Activated T-helper 1 cell treated with Interleukin-2 at 50 U/mL for 16 hours (primary cell): Measurements from ENCODE around the gene SPG7.
"Not testable (repeated sequence)": the region's sequence is repeated elsewhere in the genome, so short reads cannot be mapped to it uniquely, and the experiment has no call there.

ENCODE experiments used
- DNase-seq: peaks from one replicate; pipeline ENCODE4 v3.0.0-alpha.2; 2020; ENCODE audit warnings: low read depth

Gene SPG7

GRCh38 chr16:89564476-89565255, 56.5 kb downstream of the SPG7 start:
- no peak for DNase-seq

DNA sequence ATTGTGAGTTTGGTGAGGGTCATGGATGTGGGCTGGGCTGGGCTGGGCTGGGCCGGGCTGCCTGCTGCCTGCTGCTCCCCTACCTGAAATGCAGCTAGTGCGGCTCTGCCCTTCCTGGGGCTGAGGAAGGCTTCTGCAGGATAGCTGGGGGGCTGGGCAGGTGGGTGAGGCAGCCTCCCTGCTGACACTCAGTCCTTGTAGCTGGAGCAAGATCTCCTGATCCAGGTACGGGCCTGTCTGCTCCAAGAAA, 57.0 kb downstream of the SPG7 start:
- DNase-seq, result no peak

- DNase-seq, result peak; percentile 23
These were observed 57.5 kb downstream of the SPG7 start for GRCh38 chr16:89565506-89566372.

- no peak for DNase-seq
These were observed 59.7 kb downstream of the SPG7 start for GRCh38 chr16:89567656-89568594.

GRCh38 chr16:89569506-89570341, 61.5 kb downstream of the SPG7 start:
- DNase-seq, result no peak

DNA sequence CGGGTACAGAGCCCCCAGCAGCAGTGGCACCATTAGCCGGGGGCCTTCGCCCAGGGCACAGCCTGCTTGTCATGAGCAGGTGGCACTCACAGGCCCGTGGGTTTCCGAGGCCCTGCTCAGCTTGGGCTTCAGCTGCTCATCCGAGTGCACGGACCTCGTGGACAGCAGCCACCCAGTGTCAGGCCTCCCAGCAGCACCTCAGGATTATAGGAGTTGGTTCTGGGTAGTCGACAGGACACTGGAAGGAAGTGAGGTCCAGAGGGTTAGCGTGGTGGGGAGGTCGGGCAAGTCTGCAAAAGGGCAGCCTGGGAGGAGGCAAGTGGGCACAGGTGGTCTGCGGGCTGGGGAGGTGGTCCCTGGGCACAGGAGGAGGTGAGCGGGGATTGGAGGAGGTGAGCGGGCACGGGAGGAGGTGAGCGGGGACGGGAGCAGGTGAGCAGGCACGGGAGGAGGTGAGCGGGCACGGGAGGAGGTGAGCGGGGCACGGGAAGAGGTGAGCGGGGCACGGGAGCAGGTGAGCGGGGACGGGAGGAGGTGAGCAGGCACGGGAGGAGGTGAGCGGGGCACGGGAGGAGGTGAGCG, 62.2 kb downstream of the SPG7 start:
- DNase-seq, result no peak

- DNase-seq, result not testable (repeated sequence)
These were observed 62.9 kb downstream of the SPG7 start for GRCh38 chr16:89570983-89571598.

DNA sequence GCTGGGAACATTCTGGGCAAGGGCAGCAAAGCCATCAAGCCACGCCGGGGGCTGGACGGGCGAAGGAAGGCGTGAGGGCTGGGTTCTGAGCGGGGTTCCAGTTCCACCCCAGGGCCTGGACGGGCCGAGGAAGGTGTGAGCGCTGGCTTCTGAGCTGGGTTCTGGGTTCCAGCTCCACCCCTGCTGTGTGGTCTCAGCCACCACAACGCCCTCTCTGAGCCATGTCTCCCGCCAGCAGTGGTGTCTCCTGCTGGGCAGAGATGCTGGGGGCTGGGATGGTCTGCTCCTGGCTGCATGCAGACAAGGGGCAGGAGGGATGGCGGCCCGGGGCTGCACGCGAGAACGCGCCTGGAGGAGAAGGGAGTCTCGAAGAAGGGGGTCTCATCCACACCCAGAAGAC, 63.4 kb downstream of the SPG7 start:
- no peak for DNase-seq

GRCh38 chr16:89572073-89572484, 63.9 kb downstream of the SPG7 start:
- DNase-seq, result no peak

DNA sequence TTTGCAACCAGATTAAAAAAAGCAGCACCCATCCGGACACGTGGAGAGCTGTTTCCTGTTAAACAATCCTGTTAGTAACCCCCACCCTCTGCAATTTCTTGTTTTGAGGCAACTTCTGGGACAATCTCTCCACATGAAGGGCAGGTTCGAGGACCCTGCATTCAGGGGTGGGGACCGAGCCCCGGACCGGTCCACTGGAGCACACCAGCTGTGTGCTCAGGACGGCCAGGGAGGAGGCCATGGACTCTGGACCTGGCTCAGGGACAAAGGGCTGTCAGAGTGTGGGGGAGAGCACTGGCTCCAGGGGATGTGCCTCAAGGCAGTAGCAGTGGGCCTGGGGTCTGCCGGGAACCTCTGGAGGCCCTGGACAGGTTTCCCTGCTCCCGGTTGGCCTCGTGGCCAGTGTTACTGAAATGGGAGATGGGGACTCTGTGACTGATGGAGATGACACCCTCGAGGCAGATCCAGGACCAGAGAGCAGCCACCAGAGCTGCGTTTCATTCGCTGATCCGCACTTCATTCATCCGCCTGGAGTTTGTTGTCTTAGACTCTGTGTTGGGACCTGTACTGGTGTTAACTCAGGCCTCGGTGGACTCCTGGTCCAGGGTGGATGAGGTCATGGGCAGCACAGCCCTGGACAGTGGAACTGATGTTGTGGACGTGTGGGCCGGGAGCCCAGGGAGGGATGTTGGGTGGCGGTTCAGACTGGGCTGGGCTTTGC, 64.4 kb downstream of the SPG7 start:
- DNase-seq, result no peak

DNA sequence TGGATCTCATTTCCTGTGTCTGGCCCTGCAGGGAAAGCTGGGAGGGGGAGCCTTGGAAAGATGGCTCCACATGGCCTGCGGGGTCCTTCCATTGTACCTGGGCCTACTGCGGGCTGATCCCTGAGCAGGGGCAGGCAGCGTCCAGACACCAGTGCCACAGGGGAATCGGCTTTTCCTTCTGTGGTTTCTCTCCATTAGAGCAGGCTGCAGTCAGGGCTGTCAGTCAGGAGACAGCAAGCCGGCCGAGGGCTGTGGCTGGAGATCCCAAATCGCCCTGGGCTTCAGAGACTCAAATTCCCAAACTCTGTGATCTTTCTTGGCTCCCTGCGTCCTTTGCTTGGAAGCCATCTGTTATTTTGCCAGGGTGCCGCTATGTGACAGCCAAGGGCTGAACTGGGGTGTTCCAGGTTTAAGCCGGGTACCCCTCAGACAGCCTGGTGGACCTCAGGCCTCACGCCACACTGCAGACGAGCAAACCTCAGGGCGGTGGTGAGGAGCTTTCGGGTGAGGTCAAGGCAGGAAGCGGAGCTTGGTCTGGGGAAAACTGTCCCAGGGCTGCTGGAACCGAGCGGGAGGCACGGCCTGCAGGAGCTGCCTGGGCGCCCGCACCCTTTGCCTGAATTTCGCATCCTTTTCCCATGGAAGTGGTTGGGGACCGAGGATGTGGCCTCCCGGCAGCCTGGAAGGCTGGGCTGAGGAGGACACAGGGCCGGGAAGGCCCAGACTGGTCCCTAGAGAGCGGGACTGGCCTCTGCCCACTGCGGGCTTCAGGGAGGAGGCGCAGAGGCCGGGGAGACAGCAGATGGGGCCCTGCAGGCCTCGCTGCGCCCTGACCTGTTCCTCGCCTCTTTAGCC, 65.8 kb downstream of the SPG7 start:
- DNase-seq, result no peak

- DNase-seq, result peak; percentile 32
These were observed 66.6 kb downstream of the SPG7 start for GRCh38 chr16:89574681-89575246.

DNA sequence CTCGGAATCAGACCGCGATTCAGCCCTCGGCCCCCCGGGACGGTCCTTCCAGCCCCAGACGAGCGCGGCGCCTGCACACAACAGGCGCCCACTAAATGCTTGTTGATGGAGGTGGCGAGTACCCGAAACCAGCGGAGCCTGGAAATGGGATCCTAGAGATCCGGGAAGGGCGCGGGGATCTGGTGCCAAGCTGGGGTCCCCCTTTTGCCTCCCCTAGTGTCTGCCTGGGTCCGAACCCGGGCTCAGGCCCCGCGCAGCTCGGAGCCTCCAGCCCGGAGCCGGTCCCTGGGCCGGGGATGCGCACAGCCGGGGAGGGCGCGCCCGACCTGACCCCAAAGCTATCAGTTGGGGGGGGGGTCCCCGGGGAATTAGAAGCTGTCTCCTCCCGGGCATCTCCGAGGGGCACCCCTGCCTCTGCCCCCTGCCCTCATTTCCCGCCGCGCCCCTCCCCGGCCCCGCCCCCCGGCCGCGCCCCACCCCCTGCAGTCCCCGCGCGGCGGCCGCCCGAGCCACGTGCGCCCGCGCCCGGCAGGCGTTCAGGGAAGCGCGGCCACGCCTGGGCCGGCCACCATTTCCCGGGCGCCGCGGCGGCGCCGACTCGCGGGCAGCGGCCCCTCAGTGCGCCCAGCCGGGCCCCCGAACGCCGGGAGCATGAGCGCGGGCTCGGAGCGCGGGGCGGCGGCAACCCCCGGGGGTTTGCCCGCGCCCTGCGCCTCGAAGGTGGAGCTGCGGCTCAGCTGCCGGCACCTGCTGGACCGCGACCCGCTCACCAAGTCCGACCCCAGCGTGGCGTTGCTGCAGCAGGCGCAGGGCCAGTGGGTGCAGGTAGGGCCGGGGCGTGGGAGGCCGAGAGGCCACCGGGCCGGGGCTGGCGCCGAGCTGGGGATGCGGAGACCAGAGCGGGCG, 67.3 kb downstream of the SPG7 start, which contains the start of gene CPNE7:
TSS of gene CPNE7 (plus strand) at position 512 of the 906 bp plus-strand sequence. CDS start at position 652, 140 bp downstream.
- no peak for DNase-seq

GRCh38 chr16:89576153-89577054, 68.2 kb downstream of the SPG7 start:
- DNase-seq, result no peak

DNA sequence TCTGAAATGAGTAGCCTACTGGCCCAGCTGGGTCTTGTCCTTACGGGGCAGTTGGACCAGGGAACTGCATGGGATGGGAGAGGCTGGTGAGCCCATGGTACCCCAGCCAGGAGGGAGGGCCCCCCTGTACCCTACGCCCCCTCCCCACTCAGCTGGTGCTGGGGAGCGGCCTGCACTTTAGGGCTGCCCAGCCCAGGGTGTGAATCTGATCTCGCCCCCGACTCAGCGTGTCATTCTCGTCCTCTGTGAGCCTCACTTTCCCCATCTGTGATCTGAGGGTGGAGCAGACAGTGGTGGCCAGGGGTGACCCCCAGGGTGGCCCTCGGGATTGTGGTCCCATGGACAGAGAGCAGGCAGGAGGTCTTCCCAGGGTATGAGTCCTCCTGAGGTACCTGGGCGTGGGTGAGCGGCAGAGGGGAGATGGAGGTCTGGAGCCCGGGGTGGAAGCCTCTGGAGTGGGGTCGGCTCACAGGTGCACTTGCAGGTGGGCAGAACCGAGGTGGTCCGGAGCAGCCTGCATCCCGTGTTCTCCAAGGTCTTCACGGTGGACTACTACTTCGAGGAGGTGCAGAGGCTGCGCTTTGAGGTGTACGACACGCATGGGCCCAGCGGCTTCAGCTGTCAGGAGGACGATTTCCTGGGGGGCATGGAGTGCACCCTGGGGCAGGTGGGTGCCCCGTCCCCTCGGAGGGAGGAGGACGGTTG, 69.0 kb downstream of the SPG7 start:
- no peak for DNase-seq

GRCh38 chr16:89579351-89579750, 71.1 kb downstream of the SPG7 start:
- DNase-seq, result no peak
